Activated naive CD8-positive, alpha-beta T cell (primary cell): ENCODE results near the gene ZFP3.
"Not testable (repeated sequence)": the region's sequence is repeated elsewhere in the genome, so short reads cannot be mapped to it uniquely, and the experiment has no call there.

Source experiments
- H3K27ac Mint-ChIP-seq: one replicate; pipeline ENCODE4 v1.8.0; 2021; ENCODE audit warnings: mixed read lengths
- H3K27me3 Mint-ChIP-seq: one replicate; pipeline ENCODE4 v1.8.0; 2021; ENCODE audit warnings: mixed read lengths
- H3K36me3 Mint-ChIP-seq: one replicate; pipeline ENCODE4 v1.8.0; 2021; ENCODE audit warnings: mixed read lengths
- H3K4me1 Mint-ChIP-seq: one replicate; pipeline ENCODE4 v1.8.0; 2021; ENCODE audit warnings: low read depth, mixed read lengths
- H3K4me3 Mint-ChIP-seq: one replicate; pipeline ENCODE4 v1.8.0; 2021; ENCODE audit warnings: mild to moderate bottlenecking, mixed read lengths
- H3K9me3 Mint-ChIP-seq: one replicate; pipeline ENCODE4 v1.8.0; 2021; ENCODE audit warnings: low read depth, mixed read lengths

ZFP3 gene

GRCh38 chr17:5050278-5050677 is 28.0 kb upstream of the ZFP3 start:
- Mint-ChIP-seq H3K27ac (no peak overlapping the region), H3K27me3 (no peaks in the 10 kb centered on the region)

GRCh38 chr17:5055543-5055942 is 22.7 kb upstream of the ZFP3 start:
- Mint-ChIP-seq H3K4me1 (peaks cover under 1% of the 10 kb centered on the region), H3K4me3 (no peak overlapping the region), H3K9me3 (no peaks in the 10 kb centered on the region), H3K27ac (no peak overlapping the region), H3K36me3 (no peaks in the 10 kb centered on the region), H3K27me3 (no peaks in the 10 kb centered on the region)

More at GRCh38 chr17:5050278-5050677, 28.0 kb upstream of the ZFP3 start:
- Mint-ChIP-seq H3K36me3 (no peaks in the 10 kb centered on the region), H3K9me3 (no peaks in the 10 kb centered on the region), H3K4me1 (peaks cover 33% of the 10 kb centered on the region), H3K4me3 (no peak overlapping the region)

- Mint-ChIP-seq H3K27me3 (no peaks in the 10 kb centered on the region), H3K9me3 (no peaks in the 10 kb centered on the region), H3K27ac (no peak overlapping the region), H3K4me3 (no peak overlapping the region), H3K4me1 (peaks cover 2% of the 10 kb centered on the region), H3K36me3 (no peaks in the 10 kb centered on the region)
Measured at GRCh38 chr17:5065227-5065744, 13.0 kb upstream of the ZFP3 start.

GRCh38 chr17:5068236-5068635 is 10.0 kb upstream of the ZFP3 start:
- Mint-ChIP-seq H3K27ac (no peak overlapping the region), H3K9me3 (no peaks in the 10 kb centered on the region), H3K36me3 (no peaks in the 10 kb centered on the region), H3K4me1 (peaks cover under 1% of the 10 kb centered on the region), H3K27me3 (no peaks in the 10 kb centered on the region), H3K4me3 (no peak overlapping the region)

- Mint-ChIP-seq H3K27ac (no peak overlapping the region), H3K4me3 (no peak overlapping the region), H3K9me3 (no peaks in the 10 kb centered on the region), H3K4me1 (no peaks in the 10 kb centered on the region), H3K27me3 (no peaks in the 10 kb centered on the region), H3K36me3 (no peaks in the 10 kb centered on the region)
Measured at GRCh38 chr17:5069724-5070123, 8.5 kb upstream of the ZFP3 start.

GRCh38 chr17:5075472-5075871 is 2.8 kb upstream of the ZFP3 start:
- not testable (repeated sequence) for H3K27ac Mint-ChIP-seq, H3K9me3 Mint-ChIP-seq, H3K36me3 Mint-ChIP-seq, H3K27me3 Mint-ChIP-seq, H3K4me3 Mint-ChIP-seq
- peaks cover 19% of the 10 kb centered on the region for H3K4me1 Mint-ChIP-seq

GRCh38 chr17:5077275-5077674 is 992 bp upstream of the ZFP3 start:
- H3K36me3 Mint-ChIP-seq, H3K27me3 Mint-ChIP-seq, H3K9me3 Mint-ChIP-seq: not testable (repeated sequence)
- Mint-ChIP-seq H3K27ac (peak overlapping the region; percentile 93), H3K4me1 (peaks cover 27% of the 10 kb centered on the region), H3K4me3 (peak overlapping the region; percentile 91)

GRCh38 chr17:5077781-5078105 is 524 bp upstream of the ZFP3 start:
- Mint-ChIP-seq H3K4me3 (peak overlapping the region; percentile 91), H3K27me3 (no peaks in the 10 kb centered on the region), H3K27ac (peak overlapping the region; percentile 93), H3K9me3 (no peaks in the 10 kb centered on the region), H3K36me3 (peaks cover 6% of the 10 kb centered on the region), H3K4me1 (peaks cover 28% of the 10 kb centered on the region)

- peaks cover 6% of the 10 kb centered on the region for H3K9me3 Mint-ChIP-seq
- H3K4me1 Mint-ChIP-seq: peaks cover 32% of the 10 kb centered on the region
- no peak overlapping the region for H3K4me3 Mint-ChIP-seq
- H3K27ac Mint-ChIP-seq: no peak overlapping the region
- H3K27me3 Mint-ChIP-seq: no peaks in the 10 kb centered on the region
- H3K36me3 Mint-ChIP-seq: peaks cover 16% of the 10 kb centered on the region
Measured at GRCh38 chr17:5080591-5080990, 2.3 kb downstream of the ZFP3 start.

- H3K4me3 Mint-ChIP-seq: no peak overlapping the region
- no peaks in the 10 kb centered on the region for H3K27me3 Mint-ChIP-seq
- H3K9me3 Mint-ChIP-seq: peaks cover 38% of the 10 kb centered on the region
- H3K27ac Mint-ChIP-seq: no peak overlapping the region
- H3K4me1 Mint-ChIP-seq: peaks cover 8% of the 10 kb centered on the region
- H3K36me3 Mint-ChIP-seq: peaks cover 59% of the 10 kb centered on the region
Measured at GRCh38 chr17:5092218-5093010, 14.1 kb downstream of the ZFP3 start.

- no peaks in the 10 kb centered on the region for H3K27me3 Mint-ChIP-seq
- peak overlapping the region; percentile 87 for H3K4me3 Mint-ChIP-seq
- no peak overlapping the region for H3K27ac Mint-ChIP-seq
- peaks cover 9% of the 10 kb centered on the region for H3K4me1 Mint-ChIP-seq
- peaks cover 19% of the 10 kb centered on the region for H3K9me3 Mint-ChIP-seq
- peaks cover 27% of the 10 kb centered on the region for H3K36me3 Mint-ChIP-seq
Measured at GRCh38 chr17:5096731-5097100, 18.4 kb downstream of the ZFP3 start.

- Mint-ChIP-seq H3K27ac (peak overlapping the region; percentile 68), H3K9me3 (peaks cover 14% of the 10 kb centered on the region), H3K4me3 (peak overlapping the region; percentile 87)
Measured at GRCh38 chr17:5097101-5097834, 19.0 kb downstream of the ZFP3 start.

GRCh38 chr17:5099271-5099670 is 21.0 kb downstream of the ZFP3 start:
- Mint-ChIP-seq H3K36me3 (peaks cover 13% of the 10 kb centered on the region), H3K27ac (no peak overlapping the region), H3K4me1 (peaks cover 9% of the 10 kb centered on the region), H3K27me3 (no peaks in the 10 kb centered on the region), H3K9me3 (peaks cover 9% of the 10 kb centered on the region), H3K4me3 (no peak overlapping the region)

More at GRCh38 chr17:5097101-5097834, 19.0 kb downstream of the ZFP3 start:
- peaks cover 21% of the 10 kb centered on the region for H3K36me3 Mint-ChIP-seq
- no peaks in the 10 kb centered on the region for H3K27me3 Mint-ChIP-seq
- peaks cover 9% of the 10 kb centered on the region for H3K4me1 Mint-ChIP-seq

GRCh38 chr17:5100832-5101231 is 22.6 kb downstream of the ZFP3 start:
- H3K27ac Mint-ChIP-seq: no peak overlapping the region
- no peak overlapping the region for H3K4me3 Mint-ChIP-seq
- peaks cover 6% of the 10 kb centered on the region for H3K36me3 Mint-ChIP-seq
- H3K9me3 Mint-ChIP-seq: peaks cover 2% of the 10 kb centered on the region
- H3K4me1 Mint-ChIP-seq: peaks cover 9% of the 10 kb centered on the region
- no peaks in the 10 kb centered on the region for H3K27me3 Mint-ChIP-seq

- Mint-ChIP-seq H3K9me3 (no peaks in the 10 kb centered on the region), H3K36me3 (peaks cover 25% of the 10 kb centered on the region), H3K4me1 (peaks cover 37% of the 10 kb centered on the region), H3K27me3 (peaks cover 2% of the 10 kb centered on the region), H3K4me3 (peak overlapping the region; percentile 97), H3K27ac (peak overlapping the region; percentile 72)
Measured at GRCh38 chr17:5110816-5111215, 32.5 kb downstream of the ZFP3 start.
